HG03196 (cell line): ENCODE measurements around the gene CLRN2.
A peak's percentile ranks its signal among the peaks of the same experiment; 100 is the strongest.
"Not testable (repeated sequence)": the region's sequence is repeated elsewhere in the genome, so short reads cannot be mapped to it uniquely, and the experiment has no call there.

Experiments
- ATAC-seq: cut with Tn5 transposase; IDR thresholded peaks from one replicate; pipeline ENCODE4 v1.9.1; 2021; ENCODE audit not compliant: unreplicated experiment

Gene CLRN2

DNA sequence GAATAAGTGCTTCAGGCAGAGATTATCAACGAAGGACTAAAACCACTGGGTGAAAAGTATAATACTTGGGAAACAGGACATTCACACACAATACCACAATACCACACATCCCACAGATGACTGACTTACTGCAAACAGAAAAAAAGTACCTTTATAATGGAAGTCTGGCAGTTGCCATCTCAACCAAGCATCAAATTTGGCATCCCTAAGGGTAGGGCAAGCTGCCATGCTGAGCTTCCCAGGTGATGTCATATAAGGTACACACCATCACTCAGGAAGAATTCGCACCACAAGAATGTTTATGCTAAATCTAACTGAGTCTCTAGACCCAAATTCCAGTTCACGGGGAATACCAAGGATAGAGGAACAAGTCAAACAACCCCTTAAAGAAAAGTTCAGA lies 12.2 kb upstream of the CLRN2 start:
- ATAC-seq: no peak

DNA sequence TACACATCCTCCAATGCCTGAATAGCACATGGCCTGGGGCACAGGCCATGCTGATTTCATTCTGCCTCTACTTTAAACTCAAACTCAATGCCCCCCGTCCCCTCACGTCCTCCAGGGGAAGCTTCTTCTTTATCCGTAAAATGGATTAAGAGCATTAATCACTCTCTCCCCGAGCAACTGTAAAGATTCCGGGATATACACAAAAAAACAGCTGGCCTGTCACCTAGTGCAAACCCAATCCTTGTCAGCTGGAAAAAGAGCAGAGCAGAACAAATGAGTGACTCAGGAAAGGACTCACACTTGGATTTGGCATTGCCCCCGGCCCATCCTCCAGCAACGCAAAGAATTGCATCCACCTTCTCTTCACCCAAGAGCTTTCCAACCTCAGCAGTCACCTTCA lies 10.9 kb upstream of the CLRN2 start:
- ATAC-seq: no peak

DNA sequence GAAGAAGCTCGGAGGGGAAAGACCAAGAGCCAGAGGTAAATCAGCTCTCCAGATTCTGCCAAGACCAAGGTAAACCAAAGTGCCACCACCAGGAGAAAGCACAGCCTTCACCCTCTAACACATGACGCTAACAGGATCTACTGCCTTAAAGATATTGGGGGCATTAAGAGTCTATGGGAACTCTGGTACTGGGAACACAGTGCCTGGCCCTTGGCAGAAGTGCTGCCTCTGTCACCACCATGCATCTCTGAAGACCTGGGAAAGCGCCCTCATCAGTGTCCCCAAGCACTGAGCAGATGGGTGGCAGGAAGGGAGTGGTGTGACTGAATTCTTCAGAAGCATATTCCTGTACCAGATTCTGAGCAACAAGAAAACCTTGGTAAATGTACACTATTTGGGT lies 4.4 kb upstream of the CLRN2 start:
- ATAC-seq: no peak

DNA sequence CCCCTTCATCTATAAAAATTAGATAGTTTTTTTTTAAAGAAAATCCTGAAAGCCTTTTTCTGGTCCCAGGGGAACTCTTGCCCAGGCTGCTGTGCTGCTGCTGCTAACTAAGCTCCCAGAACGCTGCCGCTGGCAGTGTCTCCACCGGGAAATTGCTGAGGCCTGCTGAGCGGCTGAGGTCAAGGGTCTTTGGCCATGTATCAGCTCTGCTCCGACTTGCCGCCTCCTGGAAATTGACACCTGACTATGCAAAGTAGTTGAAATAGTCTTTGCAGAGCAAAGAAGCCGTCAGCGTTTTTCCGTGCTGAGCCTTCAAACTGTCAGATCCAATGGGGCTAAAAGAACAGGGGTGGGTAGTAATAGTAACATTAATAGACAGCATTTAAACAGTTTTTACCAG lies 3.9 kb upstream of the CLRN2 start:
- no peak for ATAC-seq

DNA sequence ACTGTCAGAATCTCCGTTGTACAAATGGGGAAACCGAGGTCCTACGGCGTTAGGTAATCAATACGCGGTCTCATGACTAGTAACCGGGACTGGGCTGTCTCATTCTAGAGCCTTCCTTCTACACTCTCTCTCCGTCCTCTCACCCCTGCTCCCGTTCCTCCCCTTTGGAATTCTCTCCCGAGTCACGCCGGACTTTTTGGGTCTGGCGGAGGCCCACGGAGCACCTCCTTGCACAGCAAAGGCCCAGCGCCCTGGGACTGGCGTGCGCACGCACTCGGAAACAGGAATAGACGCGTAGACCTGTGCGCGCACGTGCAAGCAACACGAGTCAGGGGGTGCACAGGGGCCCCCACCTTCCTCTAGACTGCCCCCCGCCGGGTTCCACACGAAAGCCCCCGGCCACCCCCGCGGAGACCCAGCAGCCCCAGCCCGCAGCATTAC lies 3.4 kb upstream of the CLRN2 start:
- peak; percentile 44 for ATAC-seq

DNA sequence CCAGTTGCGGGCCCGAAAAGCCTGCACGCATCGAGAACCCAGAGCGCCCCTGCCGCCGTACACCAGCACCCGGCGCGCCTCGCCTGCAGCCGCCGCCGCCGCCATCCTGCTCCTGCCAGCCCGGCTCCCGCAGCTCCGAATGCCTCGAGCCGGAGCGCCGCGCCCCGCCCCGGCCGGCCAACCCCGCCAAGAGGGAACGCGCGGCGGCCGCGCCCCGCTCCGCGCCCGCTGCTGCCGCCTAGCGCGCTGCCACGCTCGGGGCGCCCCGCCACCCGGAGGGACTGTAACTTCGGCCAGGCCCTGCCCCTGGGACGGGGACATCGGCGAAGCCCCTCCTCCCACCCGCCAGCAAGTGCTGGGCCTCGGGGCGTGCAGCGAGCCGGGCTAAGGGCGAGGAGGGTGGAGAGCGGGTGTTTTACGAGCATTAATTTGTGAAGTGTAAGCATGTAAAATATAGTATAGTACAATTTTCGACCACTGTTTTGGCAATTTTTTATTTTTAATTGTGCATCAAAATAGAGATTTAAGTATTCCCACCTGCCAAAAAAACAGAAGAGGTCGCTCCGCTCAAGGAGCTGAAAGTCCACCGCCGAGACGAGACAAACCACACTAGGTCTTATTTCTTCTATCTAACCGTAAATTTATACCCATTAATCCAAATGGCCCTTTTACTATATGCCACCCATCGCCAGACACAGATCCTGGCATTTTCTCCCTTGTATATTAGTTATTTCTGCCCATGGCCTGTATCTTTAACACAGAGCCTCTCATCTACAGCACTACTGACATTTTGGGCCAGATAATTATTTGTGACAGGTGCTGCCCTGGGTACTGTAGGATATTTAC lies 2.8 kb upstream of the CLRN2 start, which contains the start of gene QDPR:
Gene QDPR (minus strand): TSS at position 141 of the 846 bp plus-strand sequence. CDS start 36 bp downstream, at position 105.
- peak; percentile 99 for ATAC-seq

DNA sequence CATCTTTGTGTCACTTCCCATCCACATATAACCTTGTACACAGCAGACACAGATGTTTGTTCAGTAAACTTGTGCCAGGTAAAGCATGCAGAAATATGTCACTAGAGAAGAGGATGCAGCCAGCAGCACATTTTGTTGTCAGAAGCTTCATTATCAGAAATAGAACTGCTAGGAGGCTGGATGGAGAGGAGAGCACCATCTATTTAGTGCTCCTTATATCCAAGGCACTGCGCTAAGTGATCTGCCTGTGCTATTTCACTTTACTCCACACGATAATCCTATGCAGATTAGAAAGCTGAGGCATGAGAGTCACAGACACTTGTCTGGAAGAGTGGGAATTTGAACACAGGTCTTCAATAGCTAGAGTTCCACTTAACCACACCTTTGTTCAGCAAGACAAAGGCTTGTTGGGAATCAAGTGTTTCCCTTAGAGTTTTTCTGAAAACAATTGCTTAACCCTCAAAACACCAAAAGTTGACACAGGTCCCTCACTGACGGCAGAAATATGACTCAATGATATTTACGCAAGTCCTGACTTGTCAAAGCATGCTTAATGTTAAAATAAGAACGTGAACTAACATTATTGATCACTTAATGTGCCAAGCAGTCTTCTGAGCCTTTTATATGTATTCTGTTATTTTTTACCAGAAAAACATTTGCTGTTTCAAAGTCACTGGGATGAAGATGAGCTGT lies 1.8 kb upstream of the CLRN2 start:
- no peak for ATAC-seq

DNA sequence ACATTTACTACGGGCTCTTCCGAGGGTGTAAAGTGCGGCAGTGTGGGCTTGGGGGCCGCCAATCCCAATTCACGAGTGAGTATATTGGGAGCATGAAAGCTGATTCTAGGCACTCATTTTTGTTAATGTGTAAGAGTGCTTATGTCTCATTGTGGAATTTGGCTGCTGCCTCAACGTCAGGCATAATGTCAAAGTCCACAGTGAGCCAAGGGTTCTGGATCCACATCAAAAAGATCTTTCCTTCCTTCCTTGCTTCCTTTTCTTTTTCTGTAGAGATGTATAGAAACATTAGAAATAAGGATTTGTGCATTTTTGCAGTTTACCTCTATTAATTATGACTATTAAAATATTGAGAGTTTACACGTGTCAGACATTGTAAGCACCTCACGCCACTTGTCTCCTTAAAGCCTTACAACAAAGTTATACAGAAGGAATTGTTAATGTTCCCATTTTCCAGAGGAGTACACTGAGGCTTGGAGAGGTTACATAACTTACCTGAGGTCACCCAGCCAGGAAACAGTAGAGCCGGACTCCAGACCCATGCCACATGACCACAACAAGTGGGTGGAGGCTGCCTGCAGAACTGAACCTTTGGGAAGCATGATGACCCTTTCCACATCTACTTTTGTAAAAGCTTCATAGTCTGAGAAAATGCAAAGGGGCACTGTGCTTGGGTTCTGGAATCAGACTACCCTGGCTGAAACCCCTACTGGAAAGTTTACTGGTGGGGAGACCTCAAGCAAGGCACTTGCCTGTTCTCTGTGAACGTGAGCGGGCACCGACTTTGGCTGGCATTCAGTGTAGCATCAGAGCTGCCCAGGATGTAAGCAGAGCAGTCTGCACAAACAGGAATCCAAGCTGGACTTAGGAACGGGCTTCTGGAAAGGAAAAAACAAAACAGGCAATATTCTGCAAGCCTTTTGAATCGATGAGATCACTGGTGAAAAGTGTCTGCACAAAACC lies 761 bp downstream of the CLRN2 start:
- no peak for ATAC-seq

DNA sequence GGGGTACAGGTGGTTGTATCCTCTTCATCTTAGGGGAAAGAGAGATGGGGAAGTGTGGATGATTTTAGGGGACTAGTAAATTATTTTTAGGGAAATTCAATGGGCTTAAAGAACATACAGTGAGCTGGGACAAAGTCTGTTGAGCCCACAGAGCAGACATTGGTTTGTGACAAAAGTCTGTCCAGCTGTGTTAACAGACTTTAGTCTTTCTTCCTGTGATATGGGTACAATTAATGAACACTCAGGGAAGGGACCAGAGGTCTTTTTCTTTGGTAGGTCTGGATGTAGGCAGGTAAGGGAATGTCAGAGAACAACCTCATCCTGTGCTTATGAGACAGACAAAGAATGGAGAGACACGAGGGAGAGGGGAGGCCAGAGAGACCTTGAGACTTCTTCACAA lies 2.0 kb downstream of the CLRN2 start:
- no peak for ATAC-seq

DNA sequence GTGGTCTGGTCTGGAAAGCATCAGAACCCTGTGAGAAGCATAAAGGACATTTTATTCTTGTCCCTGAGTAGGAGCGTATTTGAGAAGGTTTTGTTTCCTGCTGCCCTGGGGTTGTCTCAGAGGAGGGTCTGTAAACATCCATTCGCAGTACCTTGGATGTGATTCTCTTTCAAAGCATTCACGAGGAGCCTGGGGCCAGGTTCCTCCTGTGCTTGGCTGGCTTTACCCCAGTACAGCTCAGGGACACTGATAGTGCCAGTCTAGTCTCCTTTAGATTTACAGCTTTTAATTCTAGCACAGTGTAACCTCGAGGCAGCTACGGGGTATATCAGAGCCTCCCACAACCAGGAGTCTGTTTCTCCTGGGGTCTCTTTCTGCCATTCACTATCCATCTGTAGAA lies 2.7 kb downstream of the CLRN2 start:
- no peak for ATAC-seq

DNA sequence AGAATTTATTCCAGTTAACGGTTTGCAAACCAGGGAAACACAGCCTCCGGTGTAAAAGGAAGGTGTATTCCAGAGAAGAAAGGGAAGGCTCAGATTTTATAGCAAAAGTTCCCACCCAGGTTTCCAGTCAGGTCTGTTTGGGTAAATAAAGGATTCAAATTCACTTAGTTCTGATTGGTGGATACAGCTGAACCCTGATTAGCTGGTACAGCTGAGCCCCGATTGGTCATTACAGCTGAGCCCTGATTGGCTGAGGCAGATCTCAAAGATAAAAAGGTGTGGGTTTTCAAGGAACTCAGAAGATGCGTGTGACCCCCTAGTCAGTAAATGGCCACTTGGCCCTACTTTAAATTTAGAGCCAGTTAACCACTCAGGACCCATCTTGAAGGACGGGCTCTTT lies 6.6 kb downstream of the CLRN2 start:
- no peak for ATAC-seq

DNA sequence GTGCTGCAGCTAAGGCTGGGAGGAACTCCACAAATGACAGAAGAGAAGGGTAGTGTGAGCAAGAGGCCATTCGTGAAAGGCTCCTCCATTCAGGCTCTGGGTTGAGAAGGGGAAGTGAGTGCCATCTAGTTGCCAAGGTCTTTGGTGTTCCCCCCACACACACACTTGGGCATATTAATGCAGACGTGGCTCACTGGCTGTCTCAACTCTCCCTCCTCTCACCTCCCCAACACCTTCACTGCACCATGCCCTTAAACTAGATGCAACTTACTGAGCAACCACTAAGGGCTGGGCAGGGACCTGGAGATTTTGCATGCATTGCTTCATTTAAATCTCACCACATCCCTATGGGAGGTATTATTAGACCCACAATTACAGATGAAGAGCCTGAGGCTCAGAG lies 8.7 kb downstream of the CLRN2 start:
- no peak for ATAC-seq

DNA sequence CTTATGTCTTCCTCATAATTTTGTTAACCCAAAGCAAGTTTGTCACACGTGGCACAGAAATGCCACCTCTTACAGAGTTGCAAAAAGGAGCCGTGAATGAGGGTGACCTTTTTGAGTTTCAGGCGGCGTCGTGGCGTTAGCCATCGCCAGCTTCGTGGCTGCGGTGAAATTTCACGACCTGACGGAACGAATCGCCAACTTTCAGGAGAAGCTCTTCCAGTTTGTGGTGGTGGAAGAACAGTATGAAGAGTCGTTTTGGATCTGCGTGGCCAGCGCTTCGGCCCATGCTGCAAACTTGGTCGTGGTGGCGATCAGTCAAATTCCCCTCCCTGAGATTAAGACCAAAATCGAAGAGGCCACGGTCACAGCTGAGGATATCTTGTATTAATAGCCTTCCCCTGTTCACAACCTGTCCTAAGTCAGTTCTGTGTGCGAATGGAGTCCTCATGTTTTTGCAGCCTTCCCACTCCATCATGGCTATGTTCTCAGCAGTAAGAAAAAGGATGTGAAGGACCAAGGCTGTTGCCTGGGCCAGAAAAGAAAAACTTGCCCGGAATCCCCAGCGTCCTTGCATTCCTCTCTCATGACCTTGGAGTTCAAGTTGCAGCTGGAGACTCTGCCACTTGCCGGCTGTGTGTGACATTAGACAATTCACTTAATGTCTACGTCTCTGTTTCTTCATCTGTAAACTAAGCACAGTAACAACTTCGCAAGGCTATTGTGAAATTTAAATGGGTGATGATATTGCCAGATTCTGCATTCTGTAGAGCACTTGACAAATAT lies 11.9 kb downstream of the CLRN2 start:
- no peak for ATAC-seq

DNA sequence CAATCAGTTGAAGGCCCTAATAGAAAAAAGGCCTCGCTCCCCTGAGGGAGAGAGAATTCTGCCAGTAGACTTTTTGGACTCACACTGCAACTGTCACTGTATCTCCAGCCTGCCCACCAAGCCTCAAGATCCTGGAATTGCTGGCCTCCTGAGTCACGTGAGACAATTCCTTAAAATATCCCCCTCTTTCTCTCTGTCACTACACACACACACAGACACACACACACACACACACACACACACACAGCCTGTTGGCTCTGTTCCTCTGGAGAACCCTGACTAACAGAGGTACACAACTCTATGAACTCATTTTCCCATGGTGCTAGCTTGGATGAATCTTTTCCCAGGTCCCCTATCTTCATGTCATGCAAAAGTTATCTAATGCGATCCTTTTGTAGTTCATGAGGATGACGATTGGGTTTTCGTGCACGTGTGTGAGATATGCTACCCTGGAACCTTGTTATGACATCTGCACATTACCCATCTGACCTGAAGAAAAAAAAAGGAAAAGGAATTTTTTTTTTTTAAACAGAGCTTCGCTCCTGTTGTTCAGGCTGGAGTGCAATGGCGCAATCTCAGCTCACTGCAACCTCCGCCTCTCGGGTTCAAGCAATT lies 13.7 kb downstream of the CLRN2 start:
- ATAC-seq: no peak

DNA sequence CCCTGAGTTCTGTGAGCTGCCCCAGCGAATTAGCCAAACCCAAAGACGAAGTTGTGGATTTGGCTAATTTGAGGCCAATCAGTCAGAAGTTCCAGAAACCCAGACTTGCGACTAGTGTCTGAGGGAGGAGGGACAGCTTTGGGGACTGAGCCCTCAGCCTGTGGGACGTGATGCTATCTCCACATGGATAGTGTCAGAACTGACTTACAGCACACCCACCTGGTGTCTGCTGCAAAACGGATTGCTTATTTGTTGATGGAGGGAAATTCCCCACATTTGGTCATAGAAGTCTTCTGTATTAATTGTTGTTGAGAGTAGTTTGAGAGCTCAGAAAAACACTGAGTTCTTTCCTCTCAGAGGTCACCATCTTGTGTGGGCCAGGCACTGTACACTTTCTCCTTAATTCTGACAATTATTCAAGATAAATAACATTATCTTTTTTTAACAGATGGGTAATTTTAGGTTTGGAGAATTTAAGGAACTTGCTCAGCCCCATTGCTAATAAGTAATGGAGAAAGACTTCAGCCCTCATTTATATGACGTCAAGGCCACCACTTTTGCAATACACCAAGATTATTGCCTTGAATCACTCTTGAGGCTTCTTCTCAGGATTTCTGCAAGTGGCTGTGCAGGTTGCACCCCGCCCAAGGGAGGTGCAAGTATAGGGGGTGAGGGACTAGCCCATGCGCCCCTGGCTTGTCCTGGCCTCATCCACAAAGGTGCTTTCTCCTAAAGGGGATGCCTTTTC lies 16.7 kb downstream of the CLRN2 start:
- ATAC-seq: no peak

DNA sequence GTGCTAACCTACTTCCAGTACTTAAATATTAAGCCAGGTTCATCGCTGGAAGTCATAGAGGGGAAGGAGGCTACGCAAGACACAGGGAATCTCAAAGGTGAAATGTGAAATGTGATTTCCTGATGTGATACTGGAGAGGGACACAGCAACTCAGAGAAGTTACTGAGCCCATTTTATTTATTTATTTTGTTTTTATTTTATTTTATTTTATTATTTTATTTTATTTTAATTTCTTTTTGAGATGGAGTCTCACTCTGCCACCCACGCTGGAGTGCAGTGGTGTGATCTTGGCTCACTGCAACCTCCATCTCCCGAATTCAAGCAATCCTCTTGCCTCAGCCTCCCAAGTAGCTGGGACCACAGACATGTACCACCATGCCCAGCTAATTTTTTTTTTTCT lies 19.7 kb downstream of the CLRN2 start:
- ATAC-seq: no peak

DNA sequence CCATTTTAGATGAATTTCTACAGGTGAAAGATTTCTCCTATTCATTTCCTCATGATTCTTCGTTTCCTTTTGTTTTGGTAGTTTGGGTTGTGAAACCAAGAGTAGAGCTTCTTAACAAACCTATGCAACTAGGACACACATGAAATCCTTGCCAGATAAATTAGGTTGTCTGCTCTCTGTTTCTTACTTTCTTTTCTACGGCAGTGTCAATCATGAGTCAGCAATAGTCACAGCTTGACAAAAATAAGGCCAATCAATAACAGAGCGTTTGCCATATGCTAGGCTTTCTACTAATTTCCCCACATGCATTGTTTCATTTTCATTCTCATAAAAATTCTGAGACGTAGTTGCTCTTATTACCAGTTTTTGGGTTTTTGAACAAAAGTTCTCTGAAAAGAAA lies 20.3 kb downstream of the CLRN2 start:
- ATAC-seq: no peak

DNA sequence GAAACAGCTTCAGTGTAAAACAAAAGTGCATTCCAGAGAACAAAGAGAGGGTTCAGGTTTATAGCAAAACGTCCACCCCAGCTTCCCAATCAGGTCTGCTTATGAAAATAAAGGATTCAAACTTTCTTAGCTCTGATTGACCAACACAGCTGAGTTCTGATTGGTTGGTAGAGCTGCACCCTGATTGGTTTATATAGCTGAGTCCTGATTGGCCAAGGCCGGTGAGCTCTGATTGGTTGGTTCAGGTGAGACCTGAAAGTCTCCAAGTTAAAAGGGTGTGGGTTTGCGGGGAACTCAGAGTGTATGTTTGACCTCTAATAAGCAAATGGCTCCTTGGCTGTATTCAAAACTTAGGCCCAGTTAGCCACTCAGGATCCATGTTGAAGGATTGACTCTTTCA lies 20.9 kb downstream of the CLRN2 start:
- no peak for ATAC-seq

DNA sequence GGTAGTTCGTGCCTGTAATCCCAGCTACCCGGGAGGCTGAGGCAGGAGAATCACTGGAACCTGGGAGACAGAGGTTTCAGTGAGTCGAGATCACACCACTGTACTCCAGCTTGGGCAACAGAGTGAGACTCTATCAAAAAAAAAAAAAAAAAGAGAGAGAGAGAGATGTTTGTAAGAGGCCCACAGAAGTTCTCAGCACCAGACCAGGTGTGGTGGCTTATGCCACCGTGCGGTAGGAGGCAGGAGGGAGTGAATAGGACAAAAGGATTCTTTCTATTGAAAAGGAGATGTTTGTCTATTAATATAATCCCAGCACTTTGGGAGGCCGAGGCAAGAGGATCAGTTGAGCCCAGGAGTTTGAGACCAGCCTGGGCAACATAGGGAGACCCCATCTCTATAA lies 22.1 kb downstream of the CLRN2 start:
- not testable (repeated sequence) for ATAC-seq
